OCI-LY7 (cell line): ENCODE measurements around the gene HSPA2. TPM values are rescaled to one million over a fixed set of nuclear protein-coding genes. Genes with fewer than 3 reads are reported as not detected.
"Not testable (repeated sequence)": the region's sequence is repeated elsewhere in the genome, so short reads cannot be mapped to it uniquely, and the experiment has no call there.

Source experiments
- BruUV-seq: library from RNA; stranded (reverse); fragments of 400-500 nt; replicated peaks from 2 replicates; lab custom pipeline; 2021; lab: Mats Ljungman, UMichigan
- CTCF ChIA-PET: fragments of 300-600 bp; sonication (Branson Sonifier 250); formaldehyde crosslinking; loops from one replicate; lab custom pipeline; 2022; ENCODE audit warnings: antibody characterized with exemption; ENCODE audit not compliant: unreplicated experiment; lab: Charles Lee
- POLR2A ChIA-PET: fragments of 300-600 bp; sonication (Branson Sonifier 250); formaldehyde crosslinking; loops from one replicate; lab custom pipeline; 2022; ENCODE audit warnings: antibody characterized with exemption; lab: Charles Lee
- DNase-seq: peaks from one replicate; pipeline ENCODE4 v3.0.0-alpha.2; 2015; ENCODE audit warnings: low spot score
- H2AFZ ChIP-seq: fragments of 200-600 bp; sonication (generic), shearing (Covaris generic); 2 replicates; pipeline ENCODE4 v1.6.1; 2014; ENCODE audit warnings: mild to moderate bottlenecking, antibody characterized with exemption, low read length, moderate library complexity
- H3K27ac ChIP-seq: fragments of 200-600 bp; sonication (generic); 2 replicates; pipeline ENCODE4 v1.5.1; 2014; ENCODE audit warnings: mixed run types, low read depth, mild to moderate bottlenecking, moderate library complexity, low read length, inconsistent platforms; ENCODE audit not compliant: poor library complexity, severe bottlenecking
- H3K36me3 ChIP-seq: fragments of 200-600 bp; sonication (generic); 2 replicates; pipeline ENCODE4 v1.6.1; 2014; ENCODE audit warnings: mild to moderate bottlenecking, antibody characterized with exemption, low read length, moderate library complexity, mixed read lengths; ENCODE audit not compliant: insufficient read depth
- H3K4me1 ChIP-seq: fragments of 200-600 bp; sonication (generic); 2 replicates; pipeline ENCODE4 v1.5.1; 2014; ENCODE audit warnings: mild to moderate bottlenecking, low read length; ENCODE audit not compliant: insufficient read depth, poor library complexity, severe bottlenecking
- H3K4me2 ChIP-seq: fragments of 200-600 bp; sonication (generic); 2 replicates; pipeline ENCODE4 v1.6.1; 2014; ENCODE audit warnings: mild to moderate bottlenecking, low read length
- H3K4me3 ChIP-seq: fragments of 200-600 bp; sonication (generic); 2 replicates; pipeline ENCODE4 v1.5.1; 2014; ENCODE audit warnings: mild to moderate bottlenecking, low read depth, low read length; ENCODE audit not compliant: poor library complexity, severe bottlenecking
- H3K79me2 ChIP-seq: fragments of 200-600 bp; sonication (generic); 2 replicates; pipeline ENCODE4 v1.6.1; 2016; ENCODE audit warnings: low read depth, mild to moderate bottlenecking, low read length, moderate library complexity, mixed read lengths; ENCODE audit not compliant: insufficient read depth
- H3K9me2 ChIP-seq: fragments of 200-600 bp; sonication (generic); 2 replicates; pipeline ENCODE4 v1.6.1; 2016; ENCODE audit warnings: mild to moderate bottlenecking, low read length, mixed read lengths; ENCODE audit not compliant: insufficient read depth
- H3K9me3 ChIP-seq: fragments of 200-600 bp; sonication (generic); 2 replicates; pipeline ENCODE4 v1.6.1; 2014; ENCODE audit warnings: mild to moderate bottlenecking, mixed run types, low read length, mixed read lengths
- H4K20me1 ChIP-seq: fragments of 200-600 bp; sonication (generic); 2 replicates; pipeline ENCODE4 v1.6.1; 2014; ENCODE audit warnings: mild to moderate bottlenecking, antibody characterized with exemption, low read length, moderate library complexity, mixed read lengths; ENCODE audit not compliant: insufficient read depth
- EZH2phosphoT487 ChIP-seq: fragments of 200-600 bp; sonication (generic); IDR thresholded peaks from 2 replicates; pipeline ENCODE4 v1.6.1; 2018; ENCODE audit warnings: low read depth, borderline replicate concordance, mild to moderate bottlenecking, mixed run types, antibody characterized with exemption, low read length, moderate library complexity, mixed read lengths
- intact Hi-C: fragments of 100-400 bp; cut with micrococcal nuclease; formaldehyde crosslinking; loops from one replicate; pipeline ENCODE4 v1.10.0; 2022; ENCODE audit not compliant: unreplicated experiment
- total RNA-seq, 2 experiments: library from RNA; depleted of rRNA in 1 of 2; stranded (reverse); fragments of >200 nt in 1 of 2; shearing (Covaris generic) in 1 of 2; gene quantifications; 2 replicates each; pipeline ENCODE4 v1.2.3, GENCODE V29; 2014 to 2022
- TF ChIP-seq, protein P1 (sequence below): fragments of 200-600 bp; sonication (generic); conservative IDR thresholded peaks from 2 replicates; pipeline ENCODE4 v1.5.1; 2014; ENCODE audit warnings: mild to moderate bottlenecking, antibody characterized with exemption, low read length, moderate library complexity, mixed read lengths

Gene HSPA2
- total RNA-seq, 2 experiments from 2014 or later, result 0.36 to 0.54 TPM

GRCh38 chr14:64563696-64564095 is 23.2 kb downstream of the HSPA2 start:
- Histone ChIP-seq H3K27ac (no peak overlapping the region), H3K4me1 (no peaks in the 10 kb centered on the region), H3K4me3 (no peak overlapping the region), H2AFZ (no peak overlapping the region), H3K9me2 (no peaks in the 10 kb centered on the region), H3K9me3 (no peaks in the 10 kb centered on the region), H3K4me2 (no peak overlapping the region), H4K20me1 (no peaks in the 10 kb centered on the region), H3K36me3 (no peaks in the 10 kb centered on the region), H3K79me2 (no peaks in the 10 kb centered on the region)
- no peak for DNase-seq
- CTCF ChIA-PET, result no interaction called here
- POLR2A ChIA-PET, result no interaction called here
- TF ChIP-seq, protein P1, sequence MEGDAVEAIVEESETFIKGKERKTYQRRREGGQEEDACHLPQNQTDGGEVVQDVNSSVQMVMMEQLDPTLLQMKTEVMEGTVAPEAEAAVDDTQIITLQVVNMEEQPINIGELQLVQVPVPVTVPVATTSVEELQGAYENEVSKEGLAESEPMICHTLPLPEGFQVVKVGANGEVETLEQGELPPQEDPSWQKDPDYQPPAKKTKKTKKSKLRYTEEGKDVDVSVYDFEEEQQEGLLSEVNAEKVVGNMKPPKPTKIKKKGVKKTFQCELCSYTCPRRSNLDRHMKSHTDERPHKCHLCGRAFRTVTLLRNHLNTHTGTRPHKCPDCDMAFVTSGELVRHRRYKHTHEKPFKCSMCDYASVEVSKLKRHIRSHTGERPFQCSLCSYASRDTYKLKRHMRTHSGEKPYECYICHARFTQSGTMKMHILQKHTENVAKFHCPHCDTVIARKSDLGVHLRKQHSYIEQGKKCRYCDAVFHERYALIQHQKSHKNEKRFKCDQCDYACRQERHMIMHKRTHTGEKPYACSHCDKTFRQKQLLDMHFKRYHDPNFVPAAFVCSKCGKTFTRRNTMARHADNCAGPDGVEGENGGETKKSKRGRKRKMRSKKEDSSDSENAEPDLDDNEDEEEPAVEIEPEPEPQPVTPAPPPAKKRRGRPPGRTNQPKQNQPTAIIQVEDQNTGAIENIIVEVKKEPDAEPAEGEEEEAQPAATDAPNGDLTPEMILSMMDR, result no peak
- TF ChIP-seq EZH2phosphoT487, result no peak
- intact Hi-C loops, result no loop called here
- no TSS peak for BruUV-seq

GRCh38 chr14:64566651-64567122 is 26.1 kb downstream of the HSPA2 start:
- intact Hi-C loops, result no loop called here
- POLR2A ChIA-PET, result no interaction called here
- CTCF ChIA-PET, result no interaction called here
- no peak for DNase-seq
- Histone ChIP-seq H2AFZ (no peak overlapping the region), H3K4me2 (no peak overlapping the region), H3K27ac (no peak overlapping the region), H4K20me1 (no peaks in the 10 kb centered on the region), H3K4me3 (no peak overlapping the region), H3K79me2 (no peaks in the 10 kb centered on the region), H3K4me1 (no peaks in the 10 kb centered on the region), H3K9me3 (no peaks in the 10 kb centered on the region), H3K36me3 (no peaks in the 10 kb centered on the region), H3K9me2 (no peaks in the 10 kb centered on the region)
- TF ChIP-seq, protein P1, result no peak
- TF ChIP-seq EZH2phosphoT487, result no peak
- no TSS peak for BruUV-seq

DNA sequence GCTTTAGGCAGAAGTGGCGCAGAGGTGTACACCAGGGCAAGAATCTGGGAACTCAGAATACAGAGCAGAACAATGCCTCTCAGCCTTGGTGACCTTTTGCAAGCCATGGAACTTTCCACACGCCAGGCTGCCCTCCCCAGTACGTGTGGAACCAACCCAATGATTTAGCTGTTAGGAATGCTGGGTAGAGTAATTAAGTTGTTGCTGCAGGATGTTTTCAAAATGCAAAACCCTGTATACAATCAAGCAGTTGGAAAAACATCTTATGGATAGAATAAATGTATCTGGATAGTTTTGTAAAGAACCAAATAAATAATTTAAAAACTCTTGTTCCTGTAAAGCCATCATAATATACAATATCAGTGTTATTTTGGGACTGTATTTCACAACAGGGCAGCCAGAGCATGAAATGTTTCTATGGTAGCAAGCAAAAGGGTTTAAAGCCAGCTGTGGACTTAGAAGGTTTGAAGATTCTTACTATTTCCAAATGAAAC is 28.6 kb downstream of the HSPA2 start:
- CTCF ChIA-PET, result no interaction called here
- H2AFZ ChIP-seq, result no peak overlapping the region

DNA sequence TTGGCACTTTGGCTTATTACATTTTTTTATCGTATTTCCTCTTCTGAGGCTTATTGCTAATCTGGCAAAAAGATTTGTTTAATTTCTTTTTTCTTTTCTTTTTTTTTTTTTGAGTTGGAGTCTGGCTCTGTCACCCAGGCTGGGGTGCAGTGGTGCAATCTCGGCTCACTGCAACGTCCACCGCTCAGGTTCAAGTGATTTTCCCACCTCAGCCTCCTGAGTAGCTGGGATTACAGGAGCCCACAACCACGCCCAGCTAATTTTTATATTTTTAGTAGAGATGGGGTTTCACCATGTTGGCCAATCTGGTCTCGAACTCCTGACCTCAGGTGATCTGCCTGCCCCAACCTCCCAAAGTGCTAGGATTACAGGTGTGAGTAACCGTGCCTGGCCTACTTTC is 29.1 kb downstream of the HSPA2 start:
- H3K9me3 ChIP-seq, H3K79me2 ChIP-seq, H3K4me2 ChIP-seq, H4K20me1 ChIP-seq, H3K4me3 ChIP-seq, intact Hi-C loops, H3K36me3 ChIP-seq, CTCF ChIA-PET, POLR2A ChIA-PET, H3K27ac ChIP-seq, H3K4me1 ChIP-seq, H2AFZ ChIP-seq, BruUV-seq, DNase-seq, H3K9me2 ChIP-seq: not testable (repeated sequence)

More for the DNA sequence above, 28.6 kb downstream of the HSPA2 start:
- DNase-seq, result no peak
- H3K4me2 ChIP-seq, result no peak overlapping the region
- H3K36me3 ChIP-seq, result no peaks in the 10 kb centered on the region
- no peak for TF ChIP-seq EZH2phosphoT487
- TF ChIP-seq, protein P1, result no peak
- no peaks in the 10 kb centered on the region for H3K79me2 ChIP-seq
- POLR2A ChIA-PET, result no interaction called here
- no peaks in the 10 kb centered on the region for H3K4me1 ChIP-seq
- H4K20me1 ChIP-seq, result no peaks in the 10 kb centered on the region
- H3K4me3 ChIP-seq, result no peak overlapping the region
- no peaks in the 10 kb centered on the region for H3K9me3 ChIP-seq
- no peak overlapping the region for H3K27ac ChIP-seq
- intact Hi-C loops, result no loop called here
- BruUV-seq, result no TSS peak
- H3K9me2 ChIP-seq, result no peaks in the 10 kb centered on the region
